HG02623 (cell line): Measurements from ENCODE around the gene DBH.

Experiments used
- ATAC-seq: cut with Tn5 transposase; IDR thresholded peaks from one replicate; pipeline ENCODE4 v1.9.1; 2021; ENCODE audit warnings: moderate library complexity; ENCODE audit not compliant: unreplicated experiment

DBH gene

GRCh38 chr9:133681658-133682306, 45.6 kb downstream of the DBH start:
- ATAC-seq = no peak

DNA sequence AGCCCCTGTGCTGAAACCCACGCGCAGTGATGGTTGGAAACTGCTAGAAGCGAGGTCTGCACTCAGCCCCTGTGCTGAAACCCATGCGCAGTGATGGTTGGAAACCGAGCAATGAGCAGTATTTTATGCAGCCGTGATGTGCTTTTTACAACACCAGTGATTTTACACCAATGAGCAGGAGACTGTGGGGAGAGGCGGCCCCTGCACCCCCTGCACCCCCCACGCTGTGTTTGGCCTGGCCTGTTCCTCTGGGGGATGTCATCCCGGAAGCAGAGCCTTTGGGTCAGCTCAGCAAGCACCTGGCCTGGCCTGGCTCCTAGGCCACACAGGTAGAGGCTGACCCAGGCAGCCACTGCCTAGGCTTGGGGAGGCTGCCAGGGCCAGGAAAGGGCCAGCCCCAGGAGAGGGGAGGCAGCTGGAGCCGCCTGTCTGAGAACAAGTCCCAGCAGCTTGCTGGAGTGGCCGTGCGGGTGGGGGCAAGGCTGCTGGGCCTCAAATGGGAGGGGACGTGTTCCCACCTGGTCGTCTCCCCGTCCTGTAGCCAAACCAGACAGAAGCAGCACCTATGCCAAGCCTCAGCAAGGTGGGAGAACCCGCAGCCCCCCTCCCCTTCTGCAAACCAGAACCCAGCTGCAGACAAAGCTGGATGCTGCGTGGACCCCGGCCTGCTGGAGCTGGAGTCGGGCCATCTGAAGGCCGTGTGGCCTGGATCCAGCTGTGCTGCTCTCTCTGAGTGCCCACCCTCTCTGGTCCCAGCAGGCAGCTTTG, 46.8 kb downstream of the DBH start:
- no peak for ATAC-seq

DNA sequence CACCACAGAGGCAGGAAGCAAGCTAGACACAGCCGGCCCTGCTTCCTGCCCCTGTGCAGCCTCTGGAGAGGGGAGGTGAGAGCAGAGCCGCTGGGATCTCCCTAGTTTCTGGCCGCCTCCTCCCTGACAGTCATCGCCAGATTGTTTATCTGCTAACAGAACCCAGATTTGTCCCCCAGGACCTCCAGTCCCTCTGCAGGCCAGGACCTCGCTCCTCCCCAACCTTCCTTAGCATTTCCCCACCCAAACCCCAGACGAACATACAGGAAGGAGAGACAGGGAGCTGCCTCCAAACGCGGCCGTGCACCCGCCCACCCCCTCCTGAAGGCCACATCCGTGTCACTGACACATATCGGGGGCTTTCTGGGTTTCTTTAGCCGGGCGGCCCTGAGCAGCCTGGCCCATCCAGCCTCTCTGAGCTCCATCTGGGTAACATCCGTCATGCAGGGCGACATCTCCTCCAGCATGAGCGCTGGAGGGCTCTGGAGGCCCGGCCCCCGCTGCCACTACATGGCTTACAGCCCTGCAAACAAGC, 47.5 kb downstream of the DBH start:
- ATAC-seq = no peak

DNA sequence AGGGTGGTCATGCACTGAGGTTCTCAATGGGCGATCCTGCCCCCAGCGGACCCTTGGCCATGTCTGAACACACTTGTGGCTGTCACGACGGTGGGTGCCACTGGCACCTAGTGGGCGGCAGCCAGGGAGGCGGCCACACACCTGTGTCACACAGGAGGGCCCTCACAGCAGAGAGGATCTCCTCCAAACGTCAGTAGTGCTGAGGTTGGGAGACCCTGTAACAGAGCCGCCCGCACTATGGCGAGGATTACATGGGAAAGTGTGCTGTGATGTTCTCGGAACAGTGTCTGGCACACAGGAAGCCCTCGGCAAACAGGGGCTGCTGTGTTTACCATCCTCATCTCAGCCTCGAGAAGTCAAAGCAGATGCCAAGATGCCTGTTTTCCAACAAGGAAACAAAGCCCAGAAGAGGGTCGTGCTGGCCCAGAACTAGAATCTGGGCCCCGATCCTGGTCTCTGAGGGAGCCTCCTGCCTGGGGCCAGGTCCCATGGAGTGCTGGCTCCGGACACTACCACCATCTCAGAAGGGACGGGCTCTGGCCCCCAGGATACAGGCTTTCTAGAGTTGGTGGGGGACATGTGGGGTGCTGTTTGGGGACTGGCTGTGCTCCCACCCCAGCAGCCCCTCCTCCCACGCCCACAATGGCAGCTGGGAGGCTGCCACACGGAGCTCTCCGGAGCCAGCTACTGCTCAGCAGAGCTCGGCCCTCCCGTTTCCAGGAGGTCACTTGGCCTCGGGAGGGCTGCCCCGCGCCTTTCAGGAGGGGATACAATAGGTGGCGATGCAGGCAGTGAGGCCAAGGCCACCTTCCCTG, 48.2 kb downstream of the DBH start:
- no peak for ATAC-seq

- no peak for ATAC-seq
Observed at GRCh38 chr9:133684936-133685361, 48.8 kb downstream of the DBH start.

- no peak for ATAC-seq
Observed at GRCh38 chr9:133685653-133686609, 49.8 kb downstream of the DBH start.

GRCh38 chr9:133686642-133687575, 50.7 kb downstream of the DBH start:
- no peak for ATAC-seq

GRCh38 chr9:133687856-133688761, 51.9 kb downstream of the DBH start:
- ATAC-seq = no peak

DNA sequence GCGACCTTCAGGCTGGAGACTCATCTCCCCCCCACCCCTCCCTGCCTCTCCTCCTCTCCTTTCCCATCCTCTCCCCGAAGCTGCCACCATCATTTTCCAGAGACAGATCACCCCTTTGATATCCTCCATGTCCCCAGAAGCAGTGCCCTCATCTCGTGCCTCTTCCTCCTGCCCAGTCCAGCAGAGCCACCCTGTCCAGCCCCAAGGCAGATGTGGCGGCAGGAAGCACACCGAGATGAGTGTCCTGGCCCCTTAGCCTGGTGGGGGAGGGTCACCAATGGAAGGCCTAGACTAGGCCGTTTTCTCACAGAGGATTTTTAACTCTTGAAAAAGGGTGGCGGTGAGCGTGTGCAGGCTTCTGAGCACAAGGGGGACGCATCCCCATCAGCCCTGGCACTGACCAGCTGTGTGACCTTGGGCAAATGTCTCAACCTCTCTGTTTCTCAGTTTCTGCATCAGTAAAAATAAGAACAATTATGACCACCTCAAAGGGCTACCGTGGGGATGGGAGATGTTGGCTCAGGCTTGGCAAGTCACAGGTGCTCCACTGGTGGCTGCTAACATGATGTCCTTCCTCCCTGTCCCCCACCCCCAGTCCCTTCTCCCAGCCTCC, 53.1 kb downstream of the DBH start:
- ATAC-seq = no peak

GRCh38 chr9:133690081-133690561, 54.0 kb downstream of the DBH start:
- no peak for ATAC-seq

DNA sequence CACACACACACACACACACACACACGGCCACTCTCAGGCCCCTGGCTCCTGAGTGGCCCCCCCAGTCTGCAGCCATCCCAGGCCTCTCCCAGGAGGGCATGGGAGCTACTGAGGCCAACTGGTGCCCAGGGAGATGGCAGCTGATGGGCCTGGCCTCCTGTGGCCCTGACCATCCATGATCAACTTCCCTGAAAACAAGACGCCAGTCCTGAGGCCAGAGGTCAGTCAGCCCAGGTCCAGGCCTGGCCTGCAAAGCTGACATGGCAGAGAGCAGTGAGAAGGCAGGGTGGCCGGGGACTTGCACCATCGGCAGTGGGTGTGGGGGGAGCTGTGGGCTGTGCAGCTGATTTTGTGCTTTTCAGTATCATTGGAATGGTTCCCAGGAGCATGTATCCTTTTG, 55.0 kb downstream of the DBH start:
- no peak for ATAC-seq

GRCh38 chr9:133691626-133692363, 55.6 kb downstream of the DBH start:
- ATAC-seq = no peak

GRCh38 chr9:133692364-133692985, 56.3 kb downstream of the DBH start:
- no peak for ATAC-seq

DNA sequence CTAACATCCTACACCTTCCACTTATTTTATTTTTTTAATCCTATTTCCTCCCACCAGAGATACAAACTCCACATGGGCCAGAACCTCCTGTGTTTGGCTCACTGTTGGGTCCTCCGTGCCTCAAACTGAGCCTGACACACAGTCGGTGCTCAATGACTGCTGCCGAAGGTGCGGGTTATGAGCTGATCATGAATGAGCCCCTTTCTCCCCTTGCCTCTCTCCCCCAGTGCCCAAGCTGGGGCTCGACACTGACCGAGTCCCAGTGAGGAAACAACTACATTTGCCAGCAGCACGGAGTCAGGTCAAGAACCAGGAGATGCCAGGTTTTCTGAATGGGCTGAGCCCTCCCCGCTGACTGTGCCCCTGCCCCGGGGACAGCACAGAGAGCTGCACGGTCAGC, 57.0 kb downstream of the DBH start:
- ATAC-seq = no peak

GRCh38 chr9:133693703-133694529, 57.8 kb downstream of the DBH start:
- ATAC-seq = no peak

GRCh38 chr9:133694686-133695085, 58.5 kb downstream of the DBH start:
- no peak for ATAC-seq
